ENCODE data around the gene INSIG1.

Gene INSIG1

DNA sequence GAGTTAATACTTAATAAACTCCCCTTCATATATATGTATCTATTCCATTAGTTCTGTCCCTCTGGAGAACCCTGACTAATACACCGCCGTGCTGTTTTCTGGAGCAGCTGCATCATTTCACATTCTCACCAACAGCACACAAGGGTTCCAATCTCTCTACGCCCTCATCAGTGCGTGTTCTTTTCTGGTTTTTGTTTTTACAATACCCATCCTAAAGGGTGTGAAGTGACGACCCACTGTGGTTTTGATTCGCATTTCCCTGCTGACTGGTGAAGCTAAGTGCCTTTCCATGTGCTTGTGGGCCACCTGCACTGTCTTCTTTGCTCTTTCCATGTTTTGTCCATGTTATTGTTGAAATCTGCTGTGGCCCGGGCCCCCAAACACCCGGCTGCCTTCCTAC, 11.0 kb upstream of the INSIG1 start:
- no peak for DNase-seq

DNA sequence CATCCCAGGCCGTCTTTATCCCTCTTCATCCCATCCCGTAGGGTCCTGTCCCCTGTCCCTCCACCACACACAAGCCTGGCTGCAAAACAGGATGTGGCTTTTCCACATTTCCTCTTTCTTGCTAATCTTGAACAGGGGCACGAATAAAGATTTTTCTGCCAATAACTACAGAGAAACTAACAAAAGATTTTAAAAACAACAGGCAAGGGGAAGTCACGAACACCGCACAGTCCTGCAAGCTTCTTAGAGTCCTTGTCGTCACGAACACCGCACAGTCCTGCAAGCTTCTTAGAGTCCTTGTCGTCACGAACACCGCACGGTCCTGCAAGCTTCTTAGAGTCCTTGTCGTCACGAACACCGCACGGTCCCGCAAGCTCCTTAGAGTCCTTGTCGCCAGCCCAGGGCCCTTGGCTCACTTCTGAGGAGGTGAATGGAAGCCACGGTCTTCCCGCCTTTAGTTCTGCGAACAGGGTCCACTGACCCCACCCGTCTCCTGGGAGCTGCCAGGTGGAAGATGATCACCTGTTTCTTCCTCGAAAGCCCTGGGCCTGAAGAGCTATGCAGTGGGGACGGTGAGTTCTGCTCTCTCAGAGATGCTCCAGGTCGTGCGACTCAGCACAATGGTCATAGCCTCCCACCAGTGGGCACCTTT, 10.3 kb upstream of the INSIG1 start:
- DNase-seq: no peak

DNA sequence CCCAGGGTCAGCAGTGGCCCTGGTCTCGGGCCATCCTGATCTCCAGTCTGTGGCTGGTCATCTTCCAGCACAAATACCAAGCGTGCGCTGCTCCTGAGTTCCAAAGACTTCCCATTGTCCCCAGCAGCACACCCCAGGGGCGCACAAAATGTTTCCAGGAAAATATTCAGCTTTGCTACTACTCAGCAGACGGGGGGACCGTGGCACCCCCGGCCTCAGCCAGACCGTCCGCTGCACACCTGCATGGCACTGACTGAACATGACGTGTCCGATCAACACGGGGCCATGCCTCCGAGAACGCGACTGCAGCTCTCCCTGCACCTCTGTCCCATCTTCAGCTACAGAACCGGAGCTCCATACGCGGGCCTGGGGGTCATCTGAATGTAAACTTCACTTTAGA, 9.6 kb upstream of the INSIG1 start:
- no peak for DNase-seq

DNA sequence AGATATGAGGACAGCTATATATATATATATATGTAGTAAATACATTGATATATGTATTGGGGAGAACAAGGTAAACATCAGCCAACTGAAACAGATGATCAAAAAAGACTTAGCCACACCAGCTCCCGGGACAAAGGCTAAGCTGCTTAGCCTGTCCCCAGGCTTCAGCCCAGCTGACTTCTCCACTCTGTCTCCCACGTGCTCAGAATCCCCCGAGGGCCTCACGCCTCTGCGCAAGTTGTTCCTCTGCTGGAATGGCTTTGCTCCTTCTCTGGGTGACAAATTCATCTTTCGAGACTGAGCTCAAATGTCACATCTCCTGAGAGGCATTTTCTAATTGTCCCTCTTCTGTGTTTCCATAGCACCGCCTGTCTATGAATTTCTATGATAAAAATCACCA, 8.6 kb upstream of the INSIG1 start:
- no peak for DNase-seq

DNA sequence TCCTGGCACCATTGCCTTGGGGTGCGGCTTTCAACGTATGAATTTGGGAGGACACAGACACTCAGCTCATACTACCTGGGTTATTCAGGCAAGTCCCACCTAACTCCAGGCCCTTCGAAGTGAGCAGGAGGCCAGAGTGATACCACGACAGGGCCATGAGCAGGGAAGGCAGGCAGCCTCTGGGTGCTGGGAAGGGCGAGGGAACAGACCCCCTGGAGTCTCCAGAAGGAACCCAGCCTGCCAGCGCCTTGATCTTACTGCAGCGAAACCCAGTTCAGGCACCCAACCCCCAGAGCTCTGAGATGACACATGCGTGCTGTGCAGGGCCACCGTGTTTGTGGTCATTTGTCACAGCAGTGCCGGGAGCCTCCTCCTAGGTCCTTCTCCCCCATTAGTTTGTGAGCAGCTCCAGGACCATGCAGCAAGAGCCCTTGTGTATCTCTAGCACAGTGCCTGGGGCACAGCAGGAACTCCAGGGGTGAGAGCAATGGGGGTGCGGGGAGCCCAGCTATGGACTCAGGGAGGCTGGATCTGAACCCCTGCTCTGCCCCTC, 7.7 kb upstream of the INSIG1 start:
- DNase-seq: no peak

DNA sequence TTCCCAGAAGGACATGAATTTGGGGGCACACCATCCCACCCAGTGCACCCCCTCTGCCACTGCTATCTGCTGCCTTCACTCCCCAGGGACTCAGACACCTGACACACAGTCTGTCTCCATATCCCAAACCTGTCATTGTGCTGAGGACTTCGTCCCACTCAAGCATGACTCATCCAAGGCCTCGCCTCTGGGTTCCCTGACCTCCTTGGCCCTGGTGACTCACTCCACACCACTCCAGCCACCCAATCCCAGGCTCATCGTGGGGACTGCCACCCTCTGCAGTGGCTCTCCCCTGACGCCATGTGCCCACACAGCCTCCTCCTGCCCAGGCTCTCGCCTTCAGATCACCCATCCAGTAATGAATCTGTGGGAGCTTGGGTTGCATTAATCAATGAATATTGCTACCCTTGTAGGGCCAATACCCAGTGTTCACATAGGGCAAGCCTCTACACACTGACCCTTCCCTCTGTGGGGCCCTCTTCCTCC, 6.6 kb upstream of the INSIG1 start:
- no peak for DNase-seq

DNA sequence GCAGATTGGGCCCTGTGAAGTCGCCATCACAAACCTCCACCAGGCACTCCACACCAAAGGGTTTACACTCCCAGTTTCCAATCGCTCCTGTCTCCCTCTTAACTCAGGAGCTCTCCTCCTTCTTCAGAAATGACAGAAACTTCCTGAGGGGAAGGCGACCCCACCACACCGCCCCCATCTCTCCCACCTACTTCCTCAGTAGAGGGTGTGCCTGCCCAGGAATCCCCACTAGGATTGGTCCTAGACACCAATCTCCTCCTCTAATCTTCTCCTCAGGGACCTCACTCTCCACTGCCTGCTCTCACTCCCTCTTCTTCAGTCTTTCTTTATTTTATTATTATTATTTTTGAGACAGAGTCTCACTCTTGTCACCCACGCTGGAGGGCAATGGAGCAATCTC, 5.9 kb upstream of the INSIG1 start:
- no peak for DNase-seq

DNA sequence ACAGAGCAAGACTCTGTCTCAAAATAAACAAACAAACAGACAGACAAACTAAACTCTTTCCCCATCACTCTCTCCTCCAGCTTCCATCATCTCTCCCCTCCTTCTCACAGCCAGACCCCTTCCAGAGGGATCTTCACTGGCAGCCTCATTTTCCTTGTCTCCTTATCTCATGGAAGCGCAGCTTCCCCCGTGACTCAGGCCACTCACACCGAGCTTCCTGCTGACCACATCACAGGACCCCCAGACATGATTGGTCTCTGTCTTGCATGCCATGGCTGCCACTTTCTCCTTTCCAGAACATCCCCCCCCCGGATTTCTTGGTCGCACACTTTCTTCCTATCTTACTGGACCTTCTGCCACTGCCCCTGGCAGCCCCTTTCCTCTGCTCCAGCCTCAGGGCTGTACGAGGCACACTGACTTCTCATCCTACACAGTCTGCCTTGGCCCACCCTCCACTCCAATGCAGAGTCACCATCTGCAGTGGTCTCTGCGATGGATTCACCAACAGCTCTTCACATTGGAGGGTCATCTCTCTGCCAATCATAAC, 4.9 kb upstream of the INSIG1 start:
- no peak for DNase-seq

DNA sequence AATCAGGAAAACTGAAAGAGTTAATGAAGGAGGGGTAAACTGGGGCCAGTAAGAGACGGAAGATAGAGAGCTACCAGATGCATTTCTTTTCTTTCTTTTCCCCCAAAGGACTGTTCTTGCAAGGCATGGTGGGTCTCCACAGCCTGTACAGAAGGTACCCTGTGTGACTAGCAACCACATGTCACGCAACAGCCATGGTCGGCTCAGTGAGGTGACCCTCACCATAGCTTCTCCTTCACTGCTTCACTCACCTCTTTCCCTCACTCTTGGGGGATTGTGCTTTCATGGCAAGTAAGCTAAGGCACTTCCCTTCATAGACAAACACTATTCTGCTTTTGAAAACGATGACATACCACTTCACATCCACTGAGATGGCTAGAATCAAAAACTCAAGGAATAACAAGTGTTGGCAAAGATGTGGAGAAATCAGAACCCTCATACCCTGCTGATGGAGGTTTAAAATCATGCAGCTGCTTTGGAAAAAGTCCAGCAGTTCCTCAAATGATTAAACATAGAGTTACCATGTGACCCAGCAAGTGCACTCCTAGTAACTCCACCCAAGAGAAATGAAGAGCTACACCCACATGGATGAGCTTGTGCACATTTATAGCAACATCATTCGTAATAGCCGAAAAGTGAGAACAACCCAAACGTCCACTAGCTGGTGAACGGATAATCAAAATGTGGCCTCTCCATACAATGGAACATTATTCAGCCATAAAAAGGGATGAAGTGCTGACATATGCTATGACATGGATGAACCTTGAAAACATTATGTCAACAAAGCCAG, 3.8 kb upstream of the INSIG1 start:
- no peak for DNase-seq

DNA sequence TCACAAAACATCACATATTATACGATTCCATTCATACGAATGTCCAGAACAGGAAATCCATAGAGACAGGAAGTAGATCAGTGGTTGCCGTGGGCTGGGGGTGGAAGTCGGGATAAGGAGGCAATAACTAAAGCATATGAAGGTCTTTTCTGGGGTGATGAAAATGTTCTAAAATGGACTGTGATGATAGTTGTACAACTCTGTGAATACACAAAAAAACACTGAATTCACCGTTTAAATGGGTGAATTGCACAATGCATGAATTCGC, 3.2 kb upstream of the INSIG1 start:
- no peak for DNase-seq

DNA sequence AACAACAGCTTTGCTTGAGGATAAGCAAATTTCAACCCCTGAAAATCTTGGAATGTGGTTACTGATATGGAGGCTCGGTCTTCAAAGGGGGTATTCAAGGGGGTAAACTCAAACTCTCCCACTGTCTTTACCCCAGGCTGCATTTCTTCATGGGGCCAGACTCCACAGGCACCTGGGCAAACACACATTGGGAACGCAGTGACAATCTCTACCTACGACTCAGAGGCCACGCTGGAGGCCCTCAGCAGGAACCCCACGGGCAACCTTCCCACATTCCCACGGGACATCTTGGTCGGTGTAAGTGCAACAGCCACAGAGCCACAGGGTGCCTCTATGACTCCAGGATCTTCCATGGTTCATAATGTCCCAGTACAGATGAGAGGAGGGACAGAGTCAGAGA, 2.2 kb upstream of the INSIG1 start:
- DNase-seq: no peak

DNA sequence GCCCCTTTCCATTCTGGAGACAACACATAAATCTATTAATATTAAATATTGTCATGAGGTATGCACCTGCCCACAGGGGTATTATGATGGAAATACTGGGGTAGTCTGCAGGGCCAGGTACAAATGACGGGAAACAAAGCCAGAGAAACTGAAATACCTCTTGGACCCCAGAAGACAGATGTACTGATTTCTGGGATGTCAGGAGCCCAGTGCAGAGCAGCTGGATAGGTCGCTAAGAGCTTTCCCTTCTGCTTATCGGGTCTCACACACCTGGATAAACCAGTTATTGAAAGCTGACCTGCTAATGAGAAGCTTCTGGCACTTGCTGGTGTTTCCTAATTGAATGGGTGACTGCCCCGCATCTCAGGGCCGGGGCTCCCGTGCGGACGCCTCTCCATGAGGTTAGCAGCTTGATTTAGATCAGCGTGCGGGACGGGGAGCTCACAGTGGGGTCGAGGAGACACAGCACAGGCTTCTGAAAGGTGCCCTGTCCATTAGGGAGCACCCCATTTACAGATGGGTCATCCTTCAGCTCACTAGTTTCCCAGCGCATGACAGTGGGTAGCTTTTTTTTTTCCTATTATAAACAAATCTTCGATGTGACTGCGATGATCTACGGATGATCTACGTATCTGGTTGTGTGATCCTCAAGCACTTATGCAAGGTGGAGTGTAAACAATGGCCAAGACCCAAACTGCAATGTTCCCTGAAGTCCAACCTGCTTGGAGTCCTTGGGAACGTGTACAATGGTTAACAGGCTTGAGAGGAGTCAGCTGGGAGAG, 1.5 kb upstream of the INSIG1 start:
- no peak for DNase-seq

DNA sequence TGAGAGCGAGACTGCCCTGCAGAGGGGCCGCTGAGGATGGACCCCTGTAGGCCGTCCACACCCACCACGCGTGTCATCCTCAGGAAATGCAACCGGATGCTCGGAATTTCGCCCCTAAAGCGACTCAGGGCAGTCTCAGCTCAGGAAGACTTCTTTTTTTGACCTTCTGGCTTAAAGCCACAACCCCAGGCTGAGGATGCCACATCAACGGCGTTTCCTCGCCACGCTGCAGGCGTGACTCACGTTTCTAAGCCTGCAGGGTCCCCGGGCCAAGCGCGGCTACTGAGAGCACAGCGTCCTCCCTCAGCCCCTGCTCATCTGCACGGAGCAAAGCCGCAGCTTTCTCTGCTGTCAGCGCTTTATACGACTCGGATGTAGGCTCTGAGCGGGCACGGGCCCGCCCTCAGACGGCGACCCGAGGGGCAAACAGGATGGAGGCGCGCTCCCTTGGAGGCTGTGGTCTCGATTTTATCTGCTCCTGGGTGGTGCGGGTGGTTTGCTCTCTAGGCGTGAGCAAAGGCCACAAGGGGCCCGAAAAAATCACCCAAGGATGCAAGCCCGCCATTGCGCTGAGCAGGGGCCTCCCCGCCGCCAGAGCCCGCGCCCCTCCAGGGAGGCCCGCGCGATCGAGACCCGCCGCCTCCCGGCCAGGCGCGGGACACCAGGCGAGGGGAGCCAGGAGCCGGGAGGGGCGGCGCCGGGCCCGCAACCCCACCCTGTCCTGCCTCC, 726 bp upstream of the INSIG1 start:
- peak; percentile 65 for DNase-seq

DNA sequence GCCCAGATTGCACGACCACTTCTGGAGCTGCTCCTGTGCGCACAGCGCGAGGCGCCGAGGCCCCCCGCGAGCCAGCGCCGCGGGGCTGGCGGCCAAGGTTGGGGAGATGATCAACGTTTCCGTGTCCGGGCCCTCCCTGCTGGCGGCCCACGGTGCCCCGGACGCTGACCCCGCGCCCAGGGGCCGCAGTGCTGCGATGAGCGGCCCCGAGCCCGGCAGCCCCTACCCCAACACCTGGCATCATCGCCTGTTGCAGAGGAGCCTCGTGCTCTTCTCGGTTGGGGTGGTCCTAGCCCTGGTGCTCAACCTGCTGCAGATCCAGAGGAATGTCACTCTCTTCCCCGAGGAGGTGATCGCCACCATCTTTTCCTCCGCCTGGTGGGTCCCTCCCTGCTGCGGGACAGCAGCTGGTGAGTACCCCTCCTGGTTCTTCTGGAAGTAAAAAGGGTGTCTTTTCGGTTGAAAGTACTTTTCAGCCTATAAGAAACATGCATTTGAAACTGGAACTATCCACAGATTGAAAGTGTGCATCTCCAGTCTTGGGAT, 683 bp downstream of the INSIG1 start:
- DNase-seq: peak; percentile 57

DNA sequence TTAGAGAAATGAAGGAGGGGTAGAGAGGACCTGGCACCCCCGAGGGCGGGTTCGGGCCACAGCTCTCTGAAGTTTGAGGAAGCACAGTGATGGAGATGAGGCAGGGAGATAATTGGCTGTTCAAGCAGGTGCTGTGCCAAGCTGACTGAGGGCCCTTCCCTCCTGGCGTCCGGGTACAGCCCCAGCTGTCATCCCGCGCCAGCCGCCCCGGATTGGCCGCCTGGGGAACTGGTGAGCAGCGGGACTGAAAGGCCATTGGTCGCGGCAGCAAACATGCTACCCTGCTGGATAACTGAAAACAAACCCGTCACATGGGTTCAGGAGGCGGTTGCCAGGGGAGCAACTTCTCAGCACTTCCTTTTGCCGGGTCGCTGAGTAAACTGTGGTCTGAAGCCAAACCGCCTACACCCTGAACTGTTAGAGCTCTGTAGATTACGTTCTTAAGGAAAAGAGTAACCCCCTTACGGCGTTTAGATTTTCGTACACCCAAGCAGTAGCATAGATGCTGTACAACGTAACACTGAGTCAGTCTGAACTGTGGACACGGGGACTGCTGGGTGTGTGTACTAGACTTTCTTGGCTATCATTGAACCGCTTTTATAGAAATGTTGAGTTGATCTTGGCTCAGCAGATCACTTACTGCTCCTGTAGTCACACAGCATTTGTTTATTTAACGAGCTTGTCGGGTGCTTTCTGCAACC, 1.3 kb downstream of the INSIG1 start:
- peak; percentile 89 for DNase-seq

DNA sequence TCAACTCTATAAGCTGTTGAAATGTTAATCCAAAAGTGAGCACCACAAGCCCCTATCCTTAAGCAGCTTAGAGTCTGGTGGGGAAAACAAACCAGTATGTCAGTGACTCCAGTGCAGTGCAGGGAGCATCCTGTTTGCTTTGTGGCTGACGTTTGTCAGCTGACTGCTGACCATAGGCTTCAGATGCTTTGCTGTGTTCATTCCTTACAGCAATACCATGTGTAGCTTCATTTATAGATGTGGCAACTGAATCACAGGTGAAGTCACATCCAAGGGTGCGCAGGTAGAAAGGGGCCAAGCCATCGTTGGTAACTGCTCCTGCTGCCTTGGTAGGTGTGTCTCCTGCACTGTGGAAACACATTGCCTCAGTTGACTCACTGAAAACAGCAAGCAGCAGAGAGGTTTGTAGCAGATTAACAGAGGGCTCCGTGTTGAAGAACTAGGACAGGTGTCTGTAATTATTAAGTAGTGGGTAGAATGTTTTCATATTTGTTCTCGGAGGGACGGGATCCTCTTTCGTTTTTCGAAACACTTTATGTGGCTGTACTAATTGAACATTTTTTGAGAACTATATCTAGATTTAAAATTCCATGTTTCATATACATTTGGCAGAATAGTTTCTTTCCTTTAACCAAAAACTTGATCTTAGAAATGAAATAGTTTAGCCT, 2.0 kb downstream of the INSIG1 start:
- DNase-seq: no peak

DNA sequence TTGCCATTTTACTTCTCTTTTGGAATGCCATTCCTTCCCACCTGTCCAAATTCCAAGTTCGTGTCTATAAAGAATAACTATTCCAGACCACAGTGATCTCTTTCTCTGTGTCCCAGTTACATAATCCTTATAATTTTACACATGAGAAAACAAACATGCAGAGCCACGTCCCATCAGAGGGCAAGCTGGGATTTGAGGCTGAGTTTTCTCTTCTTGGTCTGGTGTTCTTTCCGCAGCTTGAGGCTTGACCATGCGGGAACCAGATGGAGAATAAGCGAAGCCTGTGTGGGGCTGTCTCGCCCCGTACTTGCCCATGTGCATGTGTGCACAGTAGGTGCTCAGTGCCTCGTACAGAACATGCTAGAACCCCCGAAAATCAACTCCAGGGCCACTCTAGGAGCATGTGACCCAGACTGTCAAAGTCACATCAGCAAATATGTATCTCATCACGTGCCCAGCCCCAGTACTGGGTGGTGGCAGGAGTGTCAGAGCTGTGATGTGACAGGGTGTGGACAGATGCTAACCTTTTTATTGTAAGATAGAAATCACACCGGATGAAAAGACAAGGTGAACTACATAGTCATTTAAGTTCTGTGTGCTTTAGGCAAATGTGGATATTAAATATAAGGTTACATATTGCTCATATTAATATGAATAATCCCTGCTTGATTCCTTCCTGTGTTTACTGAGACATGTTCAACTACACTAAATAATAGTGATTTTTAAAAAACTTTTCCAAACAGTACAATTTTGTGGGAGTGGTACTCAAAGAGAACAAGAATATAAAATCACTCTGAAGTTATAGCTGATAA, 3.2 kb downstream of the INSIG1 start:
- no peak for DNase-seq

DNA sequence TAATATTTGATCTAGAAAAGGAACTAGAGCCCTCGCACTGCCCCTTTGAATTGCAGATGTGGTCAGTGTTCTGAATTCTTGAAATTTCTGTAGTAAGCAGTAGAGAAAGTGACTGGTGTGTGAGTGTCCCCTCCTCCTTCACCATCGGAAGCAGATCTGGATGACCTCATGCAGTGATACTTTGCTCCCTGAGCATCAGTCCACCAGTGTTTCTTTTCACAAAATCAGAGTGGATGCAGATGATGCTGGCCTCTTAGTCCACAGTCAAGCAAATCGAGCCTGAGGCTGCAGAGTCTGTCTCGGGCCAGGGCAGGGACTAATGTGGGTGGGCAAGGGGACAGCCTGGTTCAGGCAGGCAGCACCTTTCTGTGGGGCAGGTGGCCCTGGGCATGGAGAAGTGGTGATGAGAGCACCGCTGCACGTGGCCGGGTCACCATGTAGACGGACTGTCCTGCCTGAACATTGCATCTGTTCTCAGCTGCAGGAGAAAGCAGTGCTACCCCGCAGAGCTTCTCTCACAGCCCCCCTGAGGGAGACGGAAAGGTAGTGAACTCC, 5.4 kb downstream of the INSIG1 start:
- no peak for DNase-seq

DNA sequence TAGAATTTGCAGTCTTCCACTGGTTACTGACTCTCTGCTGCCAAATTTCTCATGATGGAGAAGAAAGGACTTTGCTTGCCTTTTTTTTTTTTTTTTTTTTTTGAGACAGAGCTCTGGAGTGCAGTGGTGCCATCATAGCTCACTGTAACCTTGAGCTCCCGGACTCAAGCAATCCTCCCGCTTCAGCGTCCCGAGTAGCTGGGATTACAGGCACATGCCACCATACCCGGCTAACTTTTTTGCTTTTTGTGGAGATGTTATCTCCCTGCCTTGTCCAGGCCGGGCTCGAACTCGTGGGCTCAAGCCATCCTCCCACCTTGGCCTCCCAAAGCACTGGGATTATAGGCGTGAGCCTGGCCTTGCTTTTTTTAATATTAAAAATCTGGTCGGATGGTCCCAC, 6.2 kb downstream of the INSIG1 start:
- DNase-seq: no peak

All from right forelimb (tissue), 1 donor.